Measurements from ENCODE around the gene CMSS1. TPM values are rescaled to one million over a fixed set of nuclear protein-coding genes. Genes with fewer than 3 reads are reported as not detected.

CMSS1 gene
- polyA plus RNA-seq, 1 donor: 20.2 TPM

DNA sequence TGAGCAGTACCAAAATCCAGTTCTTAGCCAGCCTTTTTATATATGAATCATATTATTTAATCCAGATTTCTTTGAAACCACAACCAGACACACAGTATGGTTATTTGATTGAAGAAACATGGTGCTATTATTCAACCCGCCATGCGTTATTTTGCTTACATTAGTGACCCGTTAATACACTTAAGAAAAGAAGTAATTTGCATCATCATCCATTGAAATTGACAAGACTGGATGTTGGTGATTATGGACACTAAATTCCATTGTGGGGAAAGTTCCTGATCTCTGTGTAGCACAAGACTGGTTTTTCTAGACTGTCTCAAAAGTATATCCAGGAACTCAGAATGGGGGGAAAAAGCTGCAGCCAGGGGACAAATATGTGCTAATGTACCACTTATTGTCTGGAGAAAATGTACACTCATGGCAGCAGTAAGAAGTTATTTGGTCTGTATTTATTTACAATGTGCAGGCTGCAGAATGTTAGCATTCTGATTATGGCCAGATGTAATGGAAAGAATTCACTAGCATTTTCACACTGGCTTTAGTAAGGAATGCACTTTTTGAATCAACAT is 216.3 kb downstream of the CMSS1 start:
- H3K36me3 ChIP-seq (ENCODE audit: control insufficient read depth, insufficient read depth, low read length): no peaks in the 10 kb centered on the region
- H3K27ac ChIP-seq (ENCODE audit: low read length): peak overlapping the region; percentile 1
- peaks cover 32% of the 10 kb centered on the region for H3K4me1 ChIP-seq (ENCODE audit: control insufficient read depth, insufficient read depth, low read length)
- H3K9me3 ChIP-seq (ENCODE audit: control insufficient read depth, low read depth, low read length): no peaks in the 10 kb centered on the region
- no peak overlapping the region for H3K4me3 ChIP-seq (ENCODE audit: low read length)
- DNase-seq: no peak
- no CpG with 5 or more reads among the region's 3 CpGs for WGBS (ENCODE audit: insufficient coverage, low lambda C conversion rate)
- H3K27me3 ChIP-seq (ENCODE audit: control insufficient read depth, insufficient read depth, low read length): no peaks in the 10 kb centered on the region

DNA sequence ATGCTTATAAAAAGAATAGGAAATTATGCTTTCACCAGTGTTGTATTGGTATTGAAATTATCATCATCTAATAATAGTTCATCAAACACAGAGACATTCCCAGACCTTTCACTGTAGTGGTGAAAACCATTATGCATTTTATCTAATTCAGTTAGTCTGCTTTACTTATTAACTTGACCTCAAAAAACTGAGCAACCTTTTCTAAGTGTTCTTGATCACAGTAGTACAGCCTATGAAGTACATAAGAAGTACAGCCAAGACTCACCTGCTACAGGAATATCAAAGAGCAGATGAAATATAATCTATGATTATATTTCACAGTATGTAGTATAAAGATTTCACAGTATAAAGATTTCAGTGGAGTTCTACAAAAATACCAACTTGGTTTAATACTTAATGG is 221.4 kb downstream of the CMSS1 start:
- DNase-seq: no peak
- H3K4me1 ChIP-seq (ENCODE audit: control insufficient read depth, insufficient read depth, low read length): peaks cover 33% of the 10 kb centered on the region
- H3K36me3 ChIP-seq (ENCODE audit: control insufficient read depth, insufficient read depth, low read length): no peaks in the 10 kb centered on the region
- no peaks in the 10 kb centered on the region for H3K9me3 ChIP-seq (ENCODE audit: control insufficient read depth, low read depth, low read length)
- H3K27me3 ChIP-seq (ENCODE audit: control insufficient read depth, insufficient read depth, low read length): no peaks in the 10 kb centered on the region
- H3K4me3 ChIP-seq (ENCODE audit: low read length): no peak overlapping the region
- no peak overlapping the region for H3K27ac ChIP-seq (ENCODE audit: low read length)

DNA sequence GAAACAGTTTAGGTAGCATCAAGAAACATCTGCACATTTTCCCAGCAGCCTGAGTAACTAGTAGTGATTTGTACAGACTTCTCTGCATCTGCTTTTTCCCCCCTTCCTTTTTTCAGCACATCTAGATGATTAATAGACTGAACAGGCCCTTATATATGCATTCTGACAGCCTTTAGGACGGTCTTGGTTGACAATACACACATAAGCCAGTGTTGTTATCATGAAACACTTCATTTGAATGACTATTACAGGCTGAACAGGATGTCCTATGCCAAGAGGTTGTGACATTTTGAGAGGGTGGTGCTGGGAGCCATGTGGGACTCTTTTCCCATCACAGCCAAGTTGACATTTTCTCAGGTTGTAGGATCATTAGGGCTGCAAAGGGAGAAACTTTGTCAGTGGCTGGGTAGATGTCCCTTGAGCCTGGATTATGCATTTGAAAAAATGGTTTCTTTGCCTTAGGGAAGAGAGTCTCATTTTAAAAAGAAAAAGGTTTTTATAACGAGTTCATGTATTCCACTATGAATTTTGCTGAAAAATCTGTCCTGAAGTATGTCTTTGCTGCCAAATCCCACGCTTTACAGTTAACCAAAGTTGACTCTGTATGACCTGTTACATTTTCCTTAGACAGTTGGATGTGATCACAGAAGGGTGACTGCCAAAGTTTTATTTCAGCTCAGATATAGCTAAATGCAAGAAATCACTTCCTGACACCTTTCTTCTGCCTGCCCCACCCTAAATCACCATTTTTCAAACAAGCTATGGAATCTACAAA is 223.0 kb downstream of the CMSS1 start:
- H3K4me1 ChIP-seq (ENCODE audit: control insufficient read depth, insufficient read depth, low read length): peaks cover 25% of the 10 kb centered on the region
- DNase-seq: peak in 1 of 2 donors; percentile 29
- no peaks in the 10 kb centered on the region for H3K36me3 ChIP-seq (ENCODE audit: control insufficient read depth, insufficient read depth, low read length)
- H3K27ac ChIP-seq (ENCODE audit: low read length): peak overlapping the region; percentile 49
- H3K9me3 ChIP-seq (ENCODE audit: control insufficient read depth, low read depth, low read length): no peaks in the 10 kb centered on the region
- H3K4me3 ChIP-seq (ENCODE audit: low read length): no peak overlapping the region
- WGBS (ENCODE audit: insufficient coverage, low lambda C conversion rate): no CpG with 5 or more reads among the region's 3 CpGs
- H3K27me3 ChIP-seq (ENCODE audit: control insufficient read depth, insufficient read depth, low read length): no peaks in the 10 kb centered on the region

DNA sequence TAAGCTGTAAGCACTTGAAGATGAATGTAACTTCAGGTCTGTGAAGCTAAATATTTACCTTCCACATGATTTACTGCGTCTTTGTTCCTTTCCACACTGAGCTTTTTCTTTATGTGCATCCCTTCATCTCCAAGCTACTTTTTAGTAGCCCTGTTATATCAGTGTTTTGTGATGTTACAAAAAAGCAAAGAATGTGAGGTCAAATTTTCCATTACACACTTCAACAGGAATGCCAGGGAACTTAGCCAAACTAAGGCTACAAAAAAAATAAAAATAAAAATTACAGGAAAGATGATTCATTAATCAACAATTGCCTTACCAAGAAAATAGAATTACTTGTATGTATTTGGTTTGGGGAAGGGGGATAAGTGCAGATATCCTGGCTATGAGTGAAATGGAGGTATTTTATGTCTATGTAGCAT is 223.7 kb downstream of the CMSS1 start:
- Histone ChIP-seq H3K4me3 (ENCODE audit: low read length) (no peak overlapping the region), H3K27ac (ENCODE audit: low read length) (peak overlapping the region; percentile 50), H3K4me1 (ENCODE audit: control insufficient read depth, insufficient read depth, low read length) (peaks cover 25% of the 10 kb centered on the region), H3K27me3 (ENCODE audit: control insufficient read depth, insufficient read depth, low read length) (no peaks in the 10 kb centered on the region), H3K36me3 (ENCODE audit: control insufficient read depth, insufficient read depth, low read length) (no peaks in the 10 kb centered on the region), H3K9me3 (ENCODE audit: control insufficient read depth, low read depth, low read length) (no peaks in the 10 kb centered on the region)
- WGBS (ENCODE audit: insufficient coverage, low lambda C conversion rate): 100% methylated on average over 1 of the region's 1 CpG
- DNase-seq: peak; percentile 35 to 53

DNA sequence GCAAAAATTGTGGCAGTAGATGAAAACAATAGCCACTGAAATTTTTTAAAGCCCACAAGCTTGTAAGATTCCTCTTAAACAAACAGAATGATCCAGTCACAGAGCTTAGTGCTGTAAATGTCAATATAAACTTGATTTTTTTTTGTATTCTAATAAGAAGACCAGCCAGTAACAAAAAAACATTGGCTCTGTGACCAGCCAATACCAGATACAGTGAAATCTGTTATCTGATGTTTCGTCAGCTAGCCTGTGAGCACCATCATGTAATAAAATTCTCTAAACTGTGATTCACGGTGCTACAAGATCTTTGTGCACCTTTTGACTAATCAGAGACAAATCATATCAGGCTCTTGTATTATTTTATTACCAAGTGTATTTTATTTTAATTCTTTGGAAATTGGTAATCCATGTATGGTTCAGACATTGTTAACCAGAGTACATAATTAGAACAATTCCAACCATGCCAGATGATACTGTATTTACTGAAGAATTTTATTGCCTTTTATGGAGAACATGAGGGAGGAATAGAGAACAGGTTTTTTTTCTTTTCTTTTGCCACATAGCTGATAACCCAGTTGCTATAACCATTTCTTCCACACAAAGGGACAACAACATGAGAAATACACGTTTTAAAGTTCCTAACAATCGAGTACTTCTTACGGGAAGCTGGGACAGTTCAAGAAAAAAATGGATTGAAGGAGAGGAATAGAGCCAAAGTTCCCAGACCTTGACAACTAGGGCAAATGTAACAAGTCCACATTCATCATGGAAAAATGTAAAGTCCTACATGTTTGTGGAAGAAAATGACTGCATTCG is 224.7 kb downstream of the CMSS1 start:
- Histone ChIP-seq H3K27me3 (ENCODE audit: control insufficient read depth, insufficient read depth, low read length) (no peaks in the 10 kb centered on the region), H3K4me3 (ENCODE audit: low read length) (no peak overlapping the region), H3K9me3 (ENCODE audit: control insufficient read depth, low read depth, low read length) (no peaks in the 10 kb centered on the region), H3K27ac (ENCODE audit: low read length) (peak overlapping the region; percentile 50), H3K4me1 (ENCODE audit: control insufficient read depth, insufficient read depth, low read length) (peaks cover 31% of the 10 kb centered on the region), H3K36me3 (ENCODE audit: control insufficient read depth, insufficient read depth, low read length) (no peaks in the 10 kb centered on the region)
- DNase-seq: peak; percentile 40 to 71
- WGBS (ENCODE audit: insufficient coverage, low lambda C conversion rate): 18% methylated on average over 2 of the region's 6 CpGs

DNA sequence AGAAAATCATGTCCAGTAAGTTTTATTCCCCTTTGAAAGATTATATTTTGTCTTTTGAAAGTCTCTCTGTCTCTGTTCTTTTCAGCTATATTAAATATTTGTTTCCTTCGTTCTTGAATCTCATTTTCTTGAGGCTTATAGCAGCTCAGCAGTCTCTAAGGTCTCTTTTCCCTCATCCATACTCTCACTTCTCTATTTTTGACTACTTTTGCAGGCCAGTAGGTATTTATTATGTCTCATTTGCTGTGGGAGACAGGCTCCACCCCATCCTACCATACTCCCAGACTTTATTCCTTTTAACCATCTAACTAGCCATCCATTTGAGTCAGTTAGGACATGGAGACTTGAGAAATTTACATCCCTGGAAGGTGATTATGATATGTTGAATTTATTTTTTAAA is 225.6 kb downstream of the CMSS1 start:
- no peak for DNase-seq
- H3K27ac ChIP-seq (ENCODE audit: low read length): peak overlapping the region; percentile 50
- H3K4me1 ChIP-seq (ENCODE audit: control insufficient read depth, insufficient read depth, low read length): peaks cover 40% of the 10 kb centered on the region
- H3K4me3 ChIP-seq (ENCODE audit: low read length): no peak overlapping the region
- 100% methylated on average over 1 of the region's 1 CpG for WGBS (ENCODE audit: insufficient coverage, low lambda C conversion rate)
- H3K36me3 ChIP-seq (ENCODE audit: control insufficient read depth, insufficient read depth, low read length): no peaks in the 10 kb centered on the region
- H3K27me3 ChIP-seq (ENCODE audit: control insufficient read depth, insufficient read depth, low read length): no peaks in the 10 kb centered on the region
- H3K9me3 ChIP-seq (ENCODE audit: control insufficient read depth, low read depth, low read length): no peaks in the 10 kb centered on the region

DNA sequence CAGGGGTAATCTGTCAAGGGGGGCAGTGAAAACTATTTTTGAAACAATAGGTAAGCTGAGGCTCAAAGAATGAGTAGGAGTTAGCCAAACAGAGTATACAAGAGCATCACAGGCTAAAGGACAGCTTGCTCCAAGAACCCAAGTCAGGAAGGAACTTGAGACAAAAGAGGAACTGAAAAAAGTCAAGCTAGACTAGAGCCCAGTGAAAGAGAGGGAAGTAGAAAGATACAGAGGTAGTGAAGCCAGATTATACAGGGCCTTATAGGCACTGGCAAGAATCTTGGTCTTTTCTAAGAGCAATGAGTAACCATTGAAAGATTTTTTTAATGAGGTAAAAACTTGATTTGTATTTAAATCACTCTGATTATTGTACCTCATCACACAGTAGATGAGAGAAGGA is 226.7 kb downstream of the CMSS1 start:
- Histone ChIP-seq H3K4me1 (ENCODE audit: control insufficient read depth, insufficient read depth, low read length) (peaks cover 45% of the 10 kb centered on the region), H3K36me3 (ENCODE audit: control insufficient read depth, insufficient read depth, low read length) (no peaks in the 10 kb centered on the region), H3K27me3 (ENCODE audit: control insufficient read depth, insufficient read depth, low read length) (no peaks in the 10 kb centered on the region), H3K9me3 (ENCODE audit: control insufficient read depth, low read depth, low read length) (no peaks in the 10 kb centered on the region), H3K27ac (ENCODE audit: low read length) (no peak overlapping the region), H3K4me3 (ENCODE audit: low read length) (no peak overlapping the region)
- DNase-seq: no peak

DNA sequence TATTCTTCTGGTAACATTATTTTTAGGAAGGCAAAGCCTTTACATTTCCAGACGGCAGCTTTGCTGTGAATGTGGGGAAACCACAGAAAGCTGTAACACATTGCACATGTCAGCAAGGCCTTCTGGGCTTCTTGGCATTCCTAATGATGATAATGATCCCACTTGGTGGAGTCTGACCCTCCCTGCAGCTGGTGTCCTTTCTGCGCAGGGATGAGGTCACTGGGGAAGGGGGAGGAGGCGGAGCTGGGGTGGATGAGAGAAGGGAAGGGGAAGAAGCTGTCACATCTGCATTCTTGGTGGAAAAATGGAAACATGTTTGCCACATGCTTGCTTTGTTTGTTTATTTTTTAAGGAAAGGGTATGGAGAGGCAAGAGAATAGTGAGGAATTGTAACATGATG is 228.0 kb downstream of the CMSS1 start:
- Histone ChIP-seq H3K9me3 (ENCODE audit: control insufficient read depth, low read depth, low read length) (no peaks in the 10 kb centered on the region), H3K4me1 (ENCODE audit: control insufficient read depth, insufficient read depth, low read length) (peaks cover 45% of the 10 kb centered on the region), H3K27ac (ENCODE audit: low read length) (no peak overlapping the region), H3K4me3 (ENCODE audit: low read length) (no peak overlapping the region), H3K27me3 (ENCODE audit: control insufficient read depth, insufficient read depth, low read length) (no peaks in the 10 kb centered on the region), H3K36me3 (ENCODE audit: control insufficient read depth, insufficient read depth, low read length) (no peaks in the 10 kb centered on the region)
- peak; percentile 55 to 60 for DNase-seq
- no CpG with 5 or more reads among the region's 3 CpGs for WGBS (ENCODE audit: insufficient coverage, low lambda C conversion rate)

DNA sequence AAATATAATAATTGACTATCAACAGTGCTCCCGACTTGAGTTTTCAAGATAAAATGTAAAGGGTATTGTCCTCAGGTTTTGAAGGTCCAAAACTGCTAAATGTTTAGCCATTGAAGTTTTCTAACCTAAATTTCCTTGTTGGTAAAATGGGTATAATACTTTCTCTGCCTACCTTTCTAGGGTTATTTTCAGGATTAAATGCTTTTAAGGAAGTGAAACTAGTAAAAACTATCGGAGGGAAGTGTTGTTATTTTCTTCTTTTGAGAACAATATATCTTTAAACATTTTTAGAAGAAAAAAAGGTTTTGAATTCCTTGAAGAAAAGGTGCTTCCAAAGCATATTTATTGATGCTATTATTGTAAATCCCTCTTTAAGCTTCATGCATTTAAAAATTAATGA is 229.3 kb downstream of the CMSS1 start:
- no peaks in the 10 kb centered on the region for H3K27me3 ChIP-seq (ENCODE audit: control insufficient read depth, insufficient read depth, low read length)
- WGBS (ENCODE audit: insufficient coverage, low lambda C conversion rate): 26% methylated on average over 2 of the region's 2 CpGs
- H3K27ac ChIP-seq (ENCODE audit: low read length): peak overlapping the region; percentile 81
- H3K9me3 ChIP-seq (ENCODE audit: control insufficient read depth, low read depth, low read length): no peaks in the 10 kb centered on the region
- H3K36me3 ChIP-seq (ENCODE audit: control insufficient read depth, insufficient read depth, low read length): no peaks in the 10 kb centered on the region
- H3K4me1 ChIP-seq (ENCODE audit: control insufficient read depth, insufficient read depth, low read length): peaks cover 33% of the 10 kb centered on the region
- H3K4me3 ChIP-seq (ENCODE audit: low read length): no peak overlapping the region
- no peak for DNase-seq

DNA sequence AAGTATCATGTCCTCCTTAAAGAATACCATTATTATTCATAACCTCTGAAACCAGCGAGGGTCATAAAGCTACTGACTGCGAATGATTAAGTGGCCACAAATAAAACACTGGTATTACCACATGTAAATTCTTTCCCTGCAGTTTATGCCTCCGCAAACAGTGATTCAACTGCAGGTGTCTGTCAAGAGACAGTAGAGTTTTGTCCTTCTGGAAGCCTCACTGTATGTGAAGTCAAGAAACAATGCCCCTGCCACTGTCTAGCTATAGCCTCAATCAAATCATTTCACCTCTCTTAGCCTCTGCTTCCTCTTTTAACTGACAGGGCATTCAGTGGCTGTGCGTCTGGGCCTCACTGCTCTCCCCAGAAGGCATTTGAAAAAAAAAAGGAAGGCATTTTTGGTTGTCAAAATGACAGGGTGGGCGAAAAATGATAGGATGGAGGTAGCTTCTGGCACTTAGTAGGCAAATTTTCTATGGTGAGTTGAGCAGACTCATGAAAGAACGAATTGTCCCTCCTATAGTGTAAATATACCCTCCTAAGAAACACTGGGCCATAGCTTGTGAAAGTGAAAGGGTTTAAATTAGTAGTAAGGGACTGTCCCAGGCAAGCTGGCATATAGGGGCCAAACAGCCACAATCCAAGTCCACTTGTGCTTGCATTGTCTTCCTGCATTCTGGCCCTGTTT is 229.9 kb downstream of the CMSS1 start:
- Histone ChIP-seq H3K4me1 (ENCODE audit: control insufficient read depth, insufficient read depth, low read length) (peaks cover 28% of the 10 kb centered on the region), H3K36me3 (ENCODE audit: control insufficient read depth, insufficient read depth, low read length) (no peaks in the 10 kb centered on the region), H3K27ac (ENCODE audit: low read length) (peak overlapping the region; percentile 81), H3K9me3 (ENCODE audit: control insufficient read depth, low read depth, low read length) (no peaks in the 10 kb centered on the region), H3K27me3 (ENCODE audit: control insufficient read depth, insufficient read depth, low read length) (no peaks in the 10 kb centered on the region), H3K4me3 (ENCODE audit: low read length) (no peak overlapping the region)
- peak; percentile 49 to 83 for DNase-seq
- WGBS (ENCODE audit: insufficient coverage, low lambda C conversion rate): 33% methylated on average over 1 of the region's 6 CpGs
